ENCODE measurements around the gene BCHE.

DNA sequence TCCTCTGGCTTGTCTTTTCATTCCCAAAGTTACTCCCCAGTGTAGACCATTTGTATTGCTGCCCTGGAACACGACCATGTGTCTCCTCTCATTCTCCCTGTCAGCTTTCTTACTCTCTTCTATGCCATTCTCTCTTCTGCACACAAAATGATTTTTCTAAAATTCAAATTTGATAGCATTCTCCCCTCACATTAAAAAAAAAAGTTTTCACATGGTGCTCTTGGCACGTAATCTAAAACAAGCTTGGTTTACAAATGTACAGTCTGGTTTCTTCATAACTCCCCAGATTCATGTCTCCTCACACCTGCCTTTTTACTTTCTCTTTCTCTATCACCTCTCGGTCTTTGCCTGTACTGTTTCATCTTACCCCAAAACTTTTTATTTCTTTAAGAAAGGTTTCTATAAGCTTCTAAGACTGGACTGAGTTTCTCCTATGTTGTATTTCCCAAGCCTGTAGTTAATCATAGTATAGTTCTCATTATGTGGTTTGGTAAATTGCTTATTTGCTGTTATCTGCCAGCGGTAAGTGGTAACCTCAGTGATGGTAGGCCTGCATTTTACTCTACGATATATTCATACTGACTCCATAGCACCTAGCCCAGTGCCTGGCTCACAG lies 31.2 kb downstream of the BCHE start:
- TF ChIP-seq, protein P1, sequence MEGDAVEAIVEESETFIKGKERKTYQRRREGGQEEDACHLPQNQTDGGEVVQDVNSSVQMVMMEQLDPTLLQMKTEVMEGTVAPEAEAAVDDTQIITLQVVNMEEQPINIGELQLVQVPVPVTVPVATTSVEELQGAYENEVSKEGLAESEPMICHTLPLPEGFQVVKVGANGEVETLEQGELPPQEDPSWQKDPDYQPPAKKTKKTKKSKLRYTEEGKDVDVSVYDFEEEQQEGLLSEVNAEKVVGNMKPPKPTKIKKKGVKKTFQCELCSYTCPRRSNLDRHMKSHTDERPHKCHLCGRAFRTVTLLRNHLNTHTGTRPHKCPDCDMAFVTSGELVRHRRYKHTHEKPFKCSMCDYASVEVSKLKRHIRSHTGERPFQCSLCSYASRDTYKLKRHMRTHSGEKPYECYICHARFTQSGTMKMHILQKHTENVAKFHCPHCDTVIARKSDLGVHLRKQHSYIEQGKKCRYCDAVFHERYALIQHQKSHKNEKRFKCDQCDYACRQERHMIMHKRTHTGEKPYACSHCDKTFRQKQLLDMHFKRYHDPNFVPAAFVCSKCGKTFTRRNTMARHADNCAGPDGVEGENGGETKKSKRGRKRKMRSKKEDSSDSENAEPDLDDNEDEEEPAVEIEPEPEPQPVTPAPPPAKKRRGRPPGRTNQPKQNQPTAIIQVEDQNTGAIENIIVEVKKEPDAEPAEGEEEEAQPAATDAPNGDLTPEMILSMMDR (IDR thresholded peaks at IDR 0.05 in 4 of 5, conservative IDR thresholded peaks at IDR 0.05 in 1 of 5): no peak
- no peak for TF ChIP-seq POLR2A (IDR thresholded peaks at IDR 0.05)
